HepG2 (cell line): ENCODE measurements around the gene SCAF4.

ENCODE experiments used
- ATF7-NPFF ChIP-seq: sonication (generic); formaldehyde crosslinking; IDR thresholded peaks from 2 replicates; pipeline ENCODE4 v1.8.1; 2023; ENCODE audit warnings: mild to moderate bottlenecking, low read depth, missing genetic modification reagents, moderate library complexity
- DNMT1 ChIP-seq: sonication (generic); formaldehyde crosslinking; IDR thresholded peaks from 2 replicates; pipeline ENCODE4 v1.5.1; 2020; ENCODE audit warnings: mild to moderate bottlenecking, missing genetic modification reagents
- DPF2 ChIP-seq: sonication (generic); formaldehyde crosslinking; IDR thresholded peaks from 2 replicates; pipeline ENCODE4 v1.4.0; 2020; ENCODE audit warnings: mild to moderate bottlenecking, low read depth, missing genetic modification reagents, borderline replicate concordance
- EP300 ChIP-seq, 3 experiments: sonication (generic) in 1 of 3; formaldehyde crosslinking in 1 of 3; IDR thresholded peaks; 2 replicates each; pipeline versions ENCODE4 v1.5.1 to v1.6.1; 2011 to 2020; ENCODE audit warnings: low read depth in 2 of 3, low read length in 2 of 3, borderline replicate concordance in 1 of 3, improper control_type of control experiment in 1 of 3, mild to moderate bottlenecking in 1 of 3, missing genetic modification reagents in 1 of 3, moderate library complexity in 1 of 3
- GABPB1 ChIP-seq: IDR thresholded peaks from 2 replicates; pipeline ENCODE4 v1.6.1; 2016; ENCODE audit warnings: mild to moderate bottlenecking, missing genetic modification reagents, moderate library complexity, missing compliant biosample characterization
- REST ChIP-seq, 2 experiments: IDR thresholded peaks; 2 replicates each; pipeline ENCODE4 v1.6.1; 2011 to 2012; ENCODE audit warnings: low read length in 2 of 2, borderline replicate concordance in 1 of 2, low read depth in 1 of 2, mild to moderate bottlenecking in 1 of 2, moderate library complexity in 1 of 2
- ZNF441 ChIP-seq: sonication (generic); formaldehyde crosslinking; IDR thresholded peaks from 2 replicates; pipeline ENCODE4 v1.7.0; 2021; ENCODE audit warnings: missing genetic modification reagents, borderline replicate concordance
- ZSCAN30 ChIP-seq: sonication (generic); formaldehyde crosslinking; IDR thresholded peaks from 2 replicates; pipeline ENCODE4 v1.5.0; 2020; ENCODE audit warnings: mild to moderate bottlenecking, missing genetic modification reagents

GRCh38 chr21:31711326-31711725, 20.6 kb downstream of the SCAF4 start:
- no peak for TF ChIP-seq ZSCAN30
- TF ChIP-seq GABPB1: no peak
- TF ChIP-seq REST (IDR thresholded peaks at IDR 0.05; ENCODE audit: borderline replicate concordance in 1 of 2, low read depth in 1 of 2, low read length in 2 of 2): no peak
- no peak for TF ChIP-seq EP300 (IDR thresholded peaks at IDR 0.05; ENCODE audit: low read depth in 2 of 2, low read length in 2 of 2)
- no peak for TF ChIP-seq EP300 (CRISPR knock-in tag; IDR thresholded peaks at IDR 0.05; ENCODE audit: borderline replicate concordance)
- no peak for TF ChIP-seq ZNF441 (CRISPR knock-in tag)
- no peak for TF ChIP-seq DNMT1 (CRISPR knock-in tag)
- no peak for TF ChIP-seq DPF2
- TF ChIP-seq ATF7-NPFF (CRISPR knock-in tag): no peak
